Skeletal muscle tissue (tissue), 4 donors: ENCODE results near the gene TMED1. TPM values are rescaled to one million over a fixed set of nuclear protein-coding genes. Genes with fewer than 3 reads are reported as not detected.

ENCODE experiments used
- H3K27ac ChIP-seq: one replicate; pipeline ENCODE4 v1.7.0; 2013; ENCODE audit warnings: mild to moderate bottlenecking, low read depth, low read length, inconsistent platforms
- H3K27me3 ChIP-seq, 3 donors: one replicate each; pipeline ENCODE4 v1.7.0; 2013; ENCODE audit warnings: low read length in 3 of 3; ENCODE audit not compliant: control insufficient read depth in 3 of 3, insufficient read depth in 3 of 3
- H3K36me3 ChIP-seq, 3 donors: one replicate each; pipeline ENCODE4 v1.7.0; 2013; ENCODE audit warnings: low read length in 3 of 3; ENCODE audit not compliant: control insufficient read depth in 3 of 3, insufficient read depth in 3 of 3
- H3K4me1 ChIP-seq, 3 donors: one replicate each; pipeline ENCODE4 v1.7.0; 2013; ENCODE audit warnings: low read length in 3 of 3, mild to moderate bottlenecking in 3 of 3; ENCODE audit not compliant: control insufficient read depth in 3 of 3, insufficient read depth in 3 of 3
- H3K4me3 ChIP-seq, 3 donors: one replicate each; pipeline ENCODE4 v1.7.0; 2013; ENCODE audit warnings: low read length in 3 of 3
- H3K9ac ChIP-seq, 3 donors: one replicate each; pipeline ENCODE4 v1.7.0; 2013; ENCODE audit warnings: low read length in 3 of 3, mild to moderate bottlenecking in 3 of 3, moderate library complexity in 2 of 3, low read depth in 1 of 3
- H3K9me3 ChIP-seq, 3 donors: one replicate each; pipeline ENCODE4 v1.7.0; 2013; ENCODE audit warnings: low read length in 3 of 3; ENCODE audit not compliant: control insufficient read depth in 3 of 3
- total RNA-seq: library from RNA; depleted of rRNA; stranded (reverse); fragments of >200 nt; gene quantifications from one replicate; pipeline ENCODE4 v1.2.3, GENCODE V29; 2014
- donor health status: Osteomylitis.

Gene TMED1
- total RNA-seq, 1 donor from 2014 or later, result 39.7 TPM

- no peaks in the 10 kb centered on the region for H3K9me3 ChIP-seq
- peaks cover 35 to 49% (median 35%) of the 10 kb centered on the region in 3 donors for H3K36me3 ChIP-seq
- H3K9ac ChIP-seq, result no peak overlapping the region
- H3K4me3 ChIP-seq, result no peak overlapping the region
- peaks cover 9 to 11% (median 10%) of the 10 kb centered on the region in 3 donors for H3K4me1 ChIP-seq
- H3K27ac ChIP-seq, result no peak overlapping the region
- H3K27me3 ChIP-seq, result no peaks in the 10 kb centered on the region
Measured at GRCh38 chr19:10820173-10820572, 15.8 kb downstream of the TMED1 start.

- H3K27me3 ChIP-seq, result no peaks in the 10 kb centered on the region
- H3K36me3 ChIP-seq, result peaks cover 36 to 47% (median 36%) of the 10 kb centered on the region in 3 donors
- no peak overlapping the region for H3K27ac ChIP-seq
- H3K9ac ChIP-seq, result no peak overlapping the region
- H3K9me3 ChIP-seq, result no peaks in the 10 kb centered on the region
- H3K4me3 ChIP-seq, result no peak overlapping the region
- H3K4me1 ChIP-seq, result peaks cover 9 to 11% (median 10%) of the 10 kb centered on the region in 3 donors
Measured at GRCh38 chr19:10819124-10820060, 16.6 kb downstream of the TMED1 start.

- Histone ChIP-seq H3K4me1 (peaks cover 9 to 11% (median 10%) of the 10 kb centered on the region in 3 donors), H3K36me3 (peaks cover 30 to 41% (median 34%) of the 10 kb centered on the region in 3 donors), H3K4me3 (no peak overlapping the region), H3K27me3 (no peaks in the 10 kb centered on the region), H3K9ac (no peak overlapping the region), H3K27ac (peak overlapping the region; percentile 81), H3K9me3 (no peaks in the 10 kb centered on the region)
Measured at GRCh38 chr19:10818301-10819123, 17.5 kb downstream of the TMED1 start.

- Histone ChIP-seq H3K9me3 (no peaks in the 10 kb centered on the region), H3K9ac (peak overlapping the region; percentile 56 to 72 (median 66)), H3K4me1 (peaks cover 14% of the 10 kb centered on the region in 3 donors), H3K27ac (peak overlapping the region; percentile 81), H3K4me3 (peak overlapping the region; percentile 43 to 52 (median 52)), H3K27me3 (no peaks in the 10 kb centered on the region), H3K36me3 (peaks cover 34 to 41% (median 39%) of the 10 kb centered on the region in 3 donors)
Measured at GRCh38 chr19:10817291-10818038, 18.5 kb downstream of the TMED1 start.

GRCh38 chr19:10816691-10817090 is 19.3 kb downstream of the TMED1 start:
- H3K9ac ChIP-seq, result peak overlapping the region; percentile 56 to 72 (median 66)
- peaks cover 14% of the 10 kb centered on the region in 3 donors for H3K4me1 ChIP-seq
- no peaks in the 10 kb centered on the region for H3K27me3 ChIP-seq
- H3K27ac ChIP-seq, result peak overlapping the region; percentile 81
- H3K36me3 ChIP-seq, result peaks cover 38 to 43% (median 42%) of the 10 kb centered on the region in 3 donors
- H3K4me3 ChIP-seq, result peak overlapping the region; percentile 43 to 52 (median 52)
- no peaks in the 10 kb centered on the region for H3K9me3 ChIP-seq

GRCh38 chr19:10815969-10816644 is 19.9 kb downstream of the TMED1 start:
- H3K4me3 ChIP-seq, result peak overlapping the region in 2 of 3 donors; percentile 43 to 52
- H3K36me3 ChIP-seq, result peaks cover 39 to 43% (median 41%) of the 10 kb centered on the region in 3 donors

GRCh38 chr19:10815007-10815536 is 20.9 kb downstream of the TMED1 start:
- no peaks in the 10 kb centered on the region for H3K9me3 ChIP-seq
- H3K36me3 ChIP-seq, result peaks cover 34 to 38% (median 34%) of the 10 kb centered on the region in 3 donors
- no peak overlapping the region for H3K9ac ChIP-seq
- no peak overlapping the region for H3K4me3 ChIP-seq
- H3K4me1 ChIP-seq, result peaks cover 5 to 14% (median 6%) of the 10 kb centered on the region in 3 donors
- H3K27ac ChIP-seq, result no peak overlapping the region
- H3K27me3 ChIP-seq, result no peaks in the 10 kb centered on the region

More at GRCh38 chr19:10815969-10816644, 19.9 kb downstream of the TMED1 start:
- H3K27ac ChIP-seq, result peak overlapping the region; percentile 81
- peak overlapping the region; percentile 56 to 72 (median 66) for H3K9ac ChIP-seq
- H3K4me1 ChIP-seq, result peaks cover 12 to 14% (median 13%) of the 10 kb centered on the region in 3 donors
- H3K27me3 ChIP-seq, result no peaks in the 10 kb centered on the region
- H3K9me3 ChIP-seq, result no peaks in the 10 kb centered on the region

GRCh38 chr19:10812902-10813404 is 23.1 kb downstream of the TMED1 start:
- H3K27ac ChIP-seq, result peak overlapping the region; percentile 47
- no peaks in the 10 kb centered on the region for H3K9me3 ChIP-seq
- no peaks in the 10 kb centered on the region for H3K27me3 ChIP-seq
- peaks cover 5 to 7% (median 6%) of the 10 kb centered on the region in 3 donors for H3K4me1 ChIP-seq
- no peak overlapping the region for H3K4me3 ChIP-seq
- peaks cover 33 to 44% (median 43%) of the 10 kb centered on the region in 3 donors for H3K36me3 ChIP-seq
- no peak overlapping the region for H3K9ac ChIP-seq
